ENCODE measurements around the gene SYCP1. TPM values are rescaled to one million over a fixed set of nuclear protein-coding genes. Genes with fewer than 3 reads are reported as not detected.

SYCP1 gene, protein sequence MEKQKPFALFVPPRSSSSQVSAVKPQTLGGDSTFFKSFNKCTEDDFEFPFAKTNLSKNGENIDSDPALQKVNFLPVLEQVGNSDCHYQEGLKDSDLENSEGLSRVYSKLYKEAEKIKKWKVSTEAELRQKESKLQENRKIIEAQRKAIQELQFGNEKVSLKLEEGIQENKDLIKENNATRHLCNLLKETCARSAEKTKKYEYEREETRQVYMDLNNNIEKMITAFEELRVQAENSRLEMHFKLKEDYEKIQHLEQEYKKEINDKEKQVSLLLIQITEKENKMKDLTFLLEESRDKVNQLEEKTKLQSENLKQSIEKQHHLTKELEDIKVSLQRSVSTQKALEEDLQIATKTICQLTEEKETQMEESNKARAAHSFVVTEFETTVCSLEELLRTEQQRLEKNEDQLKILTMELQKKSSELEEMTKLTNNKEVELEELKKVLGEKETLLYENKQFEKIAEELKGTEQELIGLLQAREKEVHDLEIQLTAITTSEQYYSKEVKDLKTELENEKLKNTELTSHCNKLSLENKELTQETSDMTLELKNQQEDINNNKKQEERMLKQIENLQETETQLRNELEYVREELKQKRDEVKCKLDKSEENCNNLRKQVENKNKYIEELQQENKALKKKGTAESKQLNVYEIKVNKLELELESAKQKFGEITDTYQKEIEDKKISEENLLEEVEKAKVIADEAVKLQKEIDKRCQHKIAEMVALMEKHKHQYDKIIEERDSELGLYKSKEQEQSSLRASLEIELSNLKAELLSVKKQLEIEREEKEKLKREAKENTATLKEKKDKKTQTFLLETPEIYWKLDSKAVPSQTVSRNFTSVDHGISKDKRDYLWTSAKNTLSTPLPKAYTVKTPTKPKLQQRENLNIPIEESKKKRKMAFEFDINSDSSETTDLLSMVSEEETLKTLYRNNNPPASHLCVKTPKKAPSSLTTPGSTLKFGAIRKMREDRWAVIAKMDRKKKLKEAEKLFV
- not detected for total RNA-seq (ENCODE audit: unreplicated experiment)
- long read RNA-seq = 0 reads

DNA sequence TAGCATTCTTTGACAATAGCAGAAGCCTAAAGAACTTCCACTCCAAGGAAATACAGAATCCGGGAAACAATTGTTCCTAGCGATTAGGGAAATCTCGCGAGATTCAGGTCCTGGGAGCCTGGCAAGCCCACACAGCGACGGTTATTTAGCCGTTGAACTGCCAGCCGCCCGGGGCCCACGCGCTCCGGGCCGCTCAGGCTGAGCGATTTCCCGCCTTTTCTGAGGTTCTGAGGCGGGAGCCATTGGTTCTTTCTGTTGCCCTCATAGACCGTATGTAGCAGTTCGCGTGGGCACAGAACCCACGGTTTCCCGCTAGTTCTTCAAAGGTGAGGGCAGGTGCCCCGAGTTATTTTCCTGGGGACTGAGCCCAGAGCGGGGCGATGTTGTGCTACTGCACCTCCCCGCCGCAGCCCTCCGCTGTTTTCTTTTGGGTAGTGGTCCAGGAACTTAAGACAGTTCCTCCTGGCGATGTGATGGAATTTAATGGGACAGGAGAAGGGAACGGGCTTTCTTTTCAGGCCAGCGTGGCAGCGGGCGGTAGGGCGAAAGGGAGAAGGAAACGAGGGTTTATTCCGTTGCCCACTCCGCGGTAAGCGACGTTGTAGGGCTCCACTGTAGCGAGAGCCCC, at the start of gene SYCP1:
TSS of gene SYCP1 (plus strand) at position 171 of the 628 bp plus-strand sequence. CDS start 602 bp downstream, outside the sequence.
- Mint-ChIP-seq H3K9me3 (ENCODE audit: unreplicated experiment) (no peaks in the 10 kb centered on the region), H3K4me3 (ENCODE audit: unreplicated experiment) (no peak within 1 kb of the TSS), H3K27me3 (ENCODE audit: unreplicated experiment) (peaks cover 8% of the 10 kb centered on the region), H3K27ac (ENCODE audit: unreplicated experiment) (no peak within 1 kb of the TSS), H3K36me3 (ENCODE audit: unreplicated experiment) (no peaks in the 10 kb centered on the region), H3K4me1 (ENCODE audit: low read depth, unreplicated experiment) (no peaks in the 10 kb centered on the region)
- TF ChIP-seq, protein P1, sequence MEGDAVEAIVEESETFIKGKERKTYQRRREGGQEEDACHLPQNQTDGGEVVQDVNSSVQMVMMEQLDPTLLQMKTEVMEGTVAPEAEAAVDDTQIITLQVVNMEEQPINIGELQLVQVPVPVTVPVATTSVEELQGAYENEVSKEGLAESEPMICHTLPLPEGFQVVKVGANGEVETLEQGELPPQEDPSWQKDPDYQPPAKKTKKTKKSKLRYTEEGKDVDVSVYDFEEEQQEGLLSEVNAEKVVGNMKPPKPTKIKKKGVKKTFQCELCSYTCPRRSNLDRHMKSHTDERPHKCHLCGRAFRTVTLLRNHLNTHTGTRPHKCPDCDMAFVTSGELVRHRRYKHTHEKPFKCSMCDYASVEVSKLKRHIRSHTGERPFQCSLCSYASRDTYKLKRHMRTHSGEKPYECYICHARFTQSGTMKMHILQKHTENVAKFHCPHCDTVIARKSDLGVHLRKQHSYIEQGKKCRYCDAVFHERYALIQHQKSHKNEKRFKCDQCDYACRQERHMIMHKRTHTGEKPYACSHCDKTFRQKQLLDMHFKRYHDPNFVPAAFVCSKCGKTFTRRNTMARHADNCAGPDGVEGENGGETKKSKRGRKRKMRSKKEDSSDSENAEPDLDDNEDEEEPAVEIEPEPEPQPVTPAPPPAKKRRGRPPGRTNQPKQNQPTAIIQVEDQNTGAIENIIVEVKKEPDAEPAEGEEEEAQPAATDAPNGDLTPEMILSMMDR (IDR thresholded peaks at IDR 0.05; ENCODE audit: partially characterized antibody, unreplicated experiment) = no peak
- no peak for DNase-seq

DNA sequence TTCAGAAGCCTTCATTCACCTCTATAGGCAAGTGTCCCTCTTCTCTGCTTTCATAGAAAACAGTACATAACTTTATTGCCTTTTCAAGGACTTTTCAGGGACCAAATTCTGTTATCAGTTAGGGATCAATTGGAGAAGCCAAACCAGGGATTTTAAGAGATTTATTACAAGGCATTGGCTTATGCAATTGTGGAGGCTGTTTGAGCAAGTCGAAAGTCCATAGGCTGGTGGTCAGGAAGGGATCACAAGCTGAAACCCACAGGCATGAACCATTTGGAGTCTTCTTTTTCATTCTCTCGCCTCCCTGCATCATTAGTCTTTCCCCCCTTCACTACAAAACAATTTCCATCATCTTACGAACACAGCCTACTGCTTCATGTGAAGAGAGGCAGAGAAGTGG, 34.8 kb upstream of the SYCP1 start:
- H3K4me1 Mint-ChIP-seq (ENCODE audit: low read depth, unreplicated experiment) = no peaks in the 10 kb centered on the region
- TF ChIP-seq, protein P1 (IDR thresholded peaks at IDR 0.05; ENCODE audit: partially characterized antibody, unreplicated experiment) = no peak

DNA sequence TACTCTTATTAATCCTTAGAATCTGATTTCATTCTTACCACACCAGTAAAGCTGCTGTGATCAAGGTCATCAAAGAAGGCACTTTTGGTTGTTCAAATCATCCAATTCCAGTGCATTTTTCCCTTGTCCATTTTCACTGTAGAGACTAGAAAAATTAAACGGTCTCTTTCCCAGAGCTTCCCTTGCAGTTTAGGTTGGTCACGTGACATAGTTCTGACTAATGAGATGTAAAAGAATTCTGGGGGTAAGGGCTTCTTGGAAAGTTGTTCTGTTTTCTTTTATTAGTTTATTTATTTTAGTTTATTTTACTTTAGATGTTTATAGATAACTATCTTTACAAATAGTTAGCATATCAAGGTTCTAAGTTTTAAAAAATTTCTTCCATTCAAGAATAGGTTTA, 34.3 kb upstream of the SYCP1 start:
- Mint-ChIP-seq H3K27ac (ENCODE audit: unreplicated experiment) (no peak overlapping the region), H3K36me3 (ENCODE audit: unreplicated experiment) (no peaks in the 10 kb centered on the region), H3K9me3 (ENCODE audit: unreplicated experiment) (peaks cover 5% of the 10 kb centered on the region), H3K27me3 (ENCODE audit: unreplicated experiment) (no peaks in the 10 kb centered on the region), H3K4me3 (ENCODE audit: unreplicated experiment) (no peak overlapping the region), H3K4me1 (ENCODE audit: low read depth, unreplicated experiment) (no peaks in the 10 kb centered on the region)
- no peak for DNase-seq
- TF ChIP-seq, protein P1 (IDR thresholded peaks at IDR 0.05; ENCODE audit: partially characterized antibody, unreplicated experiment) = no peak

More for the DNA sequence above, 34.8 kb upstream of the SYCP1 start:
- H3K27ac Mint-ChIP-seq (ENCODE audit: unreplicated experiment) = no peak overlapping the region
- H3K36me3 Mint-ChIP-seq (ENCODE audit: unreplicated experiment) = no peaks in the 10 kb centered on the region
- no peak for DNase-seq
- H3K27me3 Mint-ChIP-seq (ENCODE audit: unreplicated experiment) = no peaks in the 10 kb centered on the region
- peaks cover 5% of the 10 kb centered on the region for H3K9me3 Mint-ChIP-seq (ENCODE audit: unreplicated experiment)
- H3K4me3 Mint-ChIP-seq (ENCODE audit: unreplicated experiment) = no peak overlapping the region

DNA sequence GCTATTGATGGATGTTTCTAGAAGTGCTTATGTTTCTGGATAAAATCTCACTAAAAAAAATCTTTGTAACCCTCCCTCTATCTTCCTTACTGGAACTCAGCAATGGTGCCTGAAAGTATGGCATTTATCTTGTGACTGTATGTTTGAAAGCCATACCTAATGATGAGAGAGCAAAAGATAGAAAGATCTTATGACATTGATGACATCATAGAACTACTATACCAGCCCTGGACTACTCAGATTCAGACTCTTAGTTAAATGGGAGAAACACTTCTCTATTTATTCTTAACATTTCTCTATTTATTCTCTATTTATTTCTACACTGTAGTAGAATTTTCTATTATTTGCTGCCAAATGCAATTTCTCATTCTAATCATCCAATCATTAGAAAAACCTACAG, 32.7 kb upstream of the SYCP1 start:
- H3K27me3 Mint-ChIP-seq (ENCODE audit: unreplicated experiment) = no peaks in the 10 kb centered on the region
- TF ChIP-seq, protein P1 (IDR thresholded peaks at IDR 0.05; ENCODE audit: partially characterized antibody, unreplicated experiment) = no peak
- peaks cover 6% of the 10 kb centered on the region for H3K9me3 Mint-ChIP-seq (ENCODE audit: unreplicated experiment)
- no peak overlapping the region for H3K4me3 Mint-ChIP-seq (ENCODE audit: unreplicated experiment)
- DNase-seq = no peak
- no peaks in the 10 kb centered on the region for H3K4me1 Mint-ChIP-seq (ENCODE audit: low read depth, unreplicated experiment)
- no peak overlapping the region for H3K27ac Mint-ChIP-seq (ENCODE audit: unreplicated experiment)
- H3K36me3 Mint-ChIP-seq (ENCODE audit: unreplicated experiment) = no peaks in the 10 kb centered on the region

All from glutamatergic neuron (in vitro differentiated cells).